HT-29 (cell line): ENCODE results near the gene SORCS2. TPM values are rescaled to one million over a fixed set of nuclear protein-coding genes. Genes with fewer than 3 reads are reported as not detected.

Source experiments
- DNase-seq: peaks from one replicate; pipeline ENCODE4 v3.0.0-alpha.2; 2015; ENCODE audit warnings: low spot score
- small RNA-seq: library from RNA; depleted of rRNA; stranded (forward); fragments of <200 nt; gene quantifications from one replicate; pipeline ENCODE3, GENCODE V24; 2014
- total RNA-seq: library from RNA; depleted of rRNA; stranded (reverse); fragments of >200 nt; shearing (Covaris generic); gene quantifications from 2 replicates; pipeline ENCODE4 v1.2.3, GENCODE V29; 2014; rRNA removed

The SORCS2 gene
- total RNA-seq, 1 experiment from 2014 or later, result not detected

DNA sequence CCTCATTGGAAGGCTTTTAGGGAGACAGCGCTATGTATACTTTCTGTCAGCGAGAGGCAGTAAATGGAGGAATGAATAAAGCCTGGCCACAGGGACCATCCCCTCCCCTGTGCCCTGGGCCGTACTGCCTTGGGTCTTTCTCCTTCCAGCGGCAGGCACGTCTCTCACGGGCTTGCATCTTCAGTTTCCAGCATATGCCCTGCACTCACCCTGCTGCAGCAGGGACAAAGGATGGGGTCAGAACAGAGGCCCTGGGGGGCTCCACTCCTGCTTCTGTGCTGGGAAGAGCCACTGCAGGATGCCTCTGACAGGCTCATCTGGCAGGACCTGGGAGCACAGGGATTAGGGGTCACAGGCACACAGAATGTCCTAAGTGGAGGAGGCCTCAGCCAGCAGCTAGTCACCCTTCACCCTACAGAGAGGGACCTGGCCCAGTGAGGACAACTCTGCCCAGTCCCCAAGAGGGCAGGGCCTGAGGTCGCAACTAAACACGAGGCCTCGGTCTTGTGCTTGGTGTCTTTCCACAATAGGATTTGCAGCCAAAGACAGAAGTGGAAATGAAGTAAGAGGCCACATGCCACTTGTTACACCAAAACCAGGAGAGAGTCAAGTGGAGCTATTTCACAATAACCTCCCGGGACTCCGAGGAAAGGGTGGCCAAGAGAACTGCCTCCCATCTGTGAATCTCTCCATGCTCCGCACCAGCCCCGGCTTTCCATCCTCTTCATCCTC lies 596.5 kb downstream of the SORCS2 start:
- no peak for DNase-seq

DNA sequence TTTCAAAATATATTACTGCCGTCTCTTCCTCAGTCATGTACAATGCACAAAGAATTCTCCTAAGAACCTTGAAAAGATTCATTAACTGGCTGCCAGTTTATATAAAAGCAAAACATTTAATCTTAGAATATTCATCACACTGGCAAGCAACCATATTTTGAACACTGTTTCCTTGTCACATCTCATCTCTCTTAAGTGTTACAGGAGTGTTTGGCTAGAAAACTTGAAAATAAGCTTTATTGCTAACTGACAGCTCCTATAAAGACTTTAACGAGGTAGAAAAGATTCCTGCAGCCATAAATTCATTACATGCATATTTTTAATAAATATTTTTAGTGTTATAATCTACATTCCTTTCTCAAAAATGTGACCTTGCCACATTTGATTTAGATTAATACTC lies 597.7 kb downstream of the SORCS2 start:
- DNase-seq, result no peak

DNA sequence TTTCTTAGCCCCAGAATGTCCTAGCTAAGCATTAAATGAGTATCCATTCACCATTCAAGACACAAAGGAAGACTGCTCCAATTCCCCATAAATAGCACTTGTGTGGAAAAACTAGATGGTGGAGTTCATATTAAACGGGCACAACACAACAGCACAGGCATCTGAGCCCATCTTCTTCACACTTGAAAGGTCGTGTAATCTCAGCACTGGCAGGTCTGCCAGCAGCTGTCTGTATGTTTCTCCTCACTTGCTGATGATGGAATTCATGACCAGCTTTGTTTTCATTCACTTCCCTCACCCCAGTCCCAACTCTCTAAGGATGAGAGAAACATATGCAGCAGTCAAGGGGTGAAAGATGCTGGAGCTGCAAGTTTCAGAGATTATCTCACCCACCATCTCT lies 598.7 kb downstream of the SORCS2 start:
- no peak for DNase-seq

Small RNA genes lying within 50 kb of the gene (small RNA-seq; reads per million reads assigned to genes)
- gene MIR4274 (not detected), gene MIR4798 (not detected)

Other genes with a start within 250 kb of the SORCS2 start
- 13.1 and 14.2 TPM in 2 replicates for gene TADA2B, start 149.2 kb upstream of the SORCS2 start, total RNA-seq
- 52.9 and 61.9 TPM in 2 replicates for gene GRPEL1, start 124.5 kb upstream of the SORCS2 start, total RNA-seq
- not detected in 2 replicates for gene PSAPL1, start 242.4 kb downstream of the SORCS2 start, total RNA-seq